Fibroblast of mammary gland (primary cell): ENCODE data around the gene GALNT18.

Experiments used
- DNase-seq: peaks from one replicate; pipeline ENCODE4 v3.0.0-alpha.2; 2010; ENCODE audit warnings: low read depth
- H3K4me3 ChIP-seq: 2 replicates; pipeline ENCODE4 v1.5.1; 2011; ENCODE audit warnings: low read depth, mild to moderate bottlenecking, low read length, moderate library complexity; ENCODE audit not compliant: control insufficient read depth
- TF ChIP-seq, protein P1 (sequence below): conservative IDR thresholded peaks from 2 replicates; pipeline ENCODE4 v1.5.1; 2011; ENCODE audit warnings: low read depth, low read length, inconsistent platforms; ENCODE audit not compliant: control insufficient read depth, insufficient read depth

The GALNT18 gene

DNA sequence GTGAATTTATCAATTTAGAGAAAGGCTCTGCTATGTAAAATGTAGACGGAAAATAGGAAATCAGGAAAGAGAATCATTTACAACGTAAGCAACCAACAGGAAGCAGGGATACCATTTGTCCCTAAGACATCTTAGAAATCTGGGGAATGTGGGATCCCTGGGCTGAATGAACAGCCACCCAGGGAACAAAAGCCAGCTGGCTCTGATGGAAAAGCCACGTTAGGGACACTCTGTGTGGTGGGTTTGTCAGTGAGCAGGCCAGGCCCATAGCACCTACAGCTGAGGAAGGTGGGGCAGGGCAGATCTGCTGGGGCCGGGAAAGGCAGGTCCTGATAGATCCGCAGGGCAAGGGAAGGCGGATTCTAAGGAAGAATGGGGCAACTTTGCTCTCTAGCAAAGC, 181.7 kb downstream of the GALNT18 start:
- H3K4me3 ChIP-seq = no peak overlapping the region
- DNase-seq = no peak
- TF ChIP-seq, protein P1, sequence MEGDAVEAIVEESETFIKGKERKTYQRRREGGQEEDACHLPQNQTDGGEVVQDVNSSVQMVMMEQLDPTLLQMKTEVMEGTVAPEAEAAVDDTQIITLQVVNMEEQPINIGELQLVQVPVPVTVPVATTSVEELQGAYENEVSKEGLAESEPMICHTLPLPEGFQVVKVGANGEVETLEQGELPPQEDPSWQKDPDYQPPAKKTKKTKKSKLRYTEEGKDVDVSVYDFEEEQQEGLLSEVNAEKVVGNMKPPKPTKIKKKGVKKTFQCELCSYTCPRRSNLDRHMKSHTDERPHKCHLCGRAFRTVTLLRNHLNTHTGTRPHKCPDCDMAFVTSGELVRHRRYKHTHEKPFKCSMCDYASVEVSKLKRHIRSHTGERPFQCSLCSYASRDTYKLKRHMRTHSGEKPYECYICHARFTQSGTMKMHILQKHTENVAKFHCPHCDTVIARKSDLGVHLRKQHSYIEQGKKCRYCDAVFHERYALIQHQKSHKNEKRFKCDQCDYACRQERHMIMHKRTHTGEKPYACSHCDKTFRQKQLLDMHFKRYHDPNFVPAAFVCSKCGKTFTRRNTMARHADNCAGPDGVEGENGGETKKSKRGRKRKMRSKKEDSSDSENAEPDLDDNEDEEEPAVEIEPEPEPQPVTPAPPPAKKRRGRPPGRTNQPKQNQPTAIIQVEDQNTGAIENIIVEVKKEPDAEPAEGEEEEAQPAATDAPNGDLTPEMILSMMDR = no peak

DNA sequence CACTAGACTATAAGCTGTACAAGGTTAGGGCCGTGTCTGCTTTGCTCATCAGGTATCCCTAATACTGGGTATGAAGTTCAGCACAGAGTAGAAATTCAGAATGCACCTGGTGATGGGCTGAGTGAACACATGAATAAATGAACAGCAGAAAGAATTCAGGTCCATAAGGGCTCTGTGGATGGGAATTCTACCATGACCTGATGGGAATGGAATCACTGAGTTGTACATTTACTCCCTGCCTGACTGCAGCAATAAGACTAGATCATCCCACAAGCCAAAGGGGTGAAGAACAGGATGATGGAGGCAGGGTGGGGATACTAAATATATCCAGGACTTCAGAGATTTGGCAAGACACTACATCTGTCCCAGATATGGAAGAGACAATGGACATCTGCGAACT, 182.2 kb downstream of the GALNT18 start:
- no peak overlapping the region for H3K4me3 ChIP-seq
- no peak for DNase-seq
- TF ChIP-seq, protein P1 = no peak

DNA sequence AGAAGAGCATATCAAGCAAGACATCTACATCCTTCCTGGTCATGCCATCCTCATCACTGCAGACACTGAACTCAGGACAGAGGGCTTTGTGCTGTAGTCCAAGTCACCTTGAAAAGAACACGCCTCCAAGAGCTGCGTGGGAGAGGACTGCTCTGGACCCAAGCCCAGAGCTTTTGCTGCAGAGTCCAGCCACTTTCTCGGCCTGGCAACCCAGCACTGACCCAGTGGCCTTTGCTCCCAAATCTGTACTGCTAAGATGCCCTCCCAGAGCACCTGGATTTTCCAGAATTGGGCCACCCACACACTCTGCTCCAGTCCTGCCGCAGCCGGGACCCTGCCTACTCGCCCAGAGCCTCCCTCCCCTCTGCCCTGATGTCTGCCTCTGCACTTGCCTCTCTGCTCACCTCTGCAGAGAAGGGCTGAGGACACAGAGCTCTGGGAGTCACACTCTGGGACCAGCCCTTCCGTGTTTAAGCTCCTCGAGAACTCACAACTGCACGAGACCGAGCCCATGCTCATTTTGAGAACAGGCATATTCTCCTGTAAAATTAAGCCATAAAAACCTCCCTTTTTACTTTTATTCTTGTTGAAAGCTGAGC, 185.0 kb downstream of the GALNT18 start:
- no peak for DNase-seq
- TF ChIP-seq, protein P1 = no peak
- no peak overlapping the region for H3K4me3 ChIP-seq

DNA sequence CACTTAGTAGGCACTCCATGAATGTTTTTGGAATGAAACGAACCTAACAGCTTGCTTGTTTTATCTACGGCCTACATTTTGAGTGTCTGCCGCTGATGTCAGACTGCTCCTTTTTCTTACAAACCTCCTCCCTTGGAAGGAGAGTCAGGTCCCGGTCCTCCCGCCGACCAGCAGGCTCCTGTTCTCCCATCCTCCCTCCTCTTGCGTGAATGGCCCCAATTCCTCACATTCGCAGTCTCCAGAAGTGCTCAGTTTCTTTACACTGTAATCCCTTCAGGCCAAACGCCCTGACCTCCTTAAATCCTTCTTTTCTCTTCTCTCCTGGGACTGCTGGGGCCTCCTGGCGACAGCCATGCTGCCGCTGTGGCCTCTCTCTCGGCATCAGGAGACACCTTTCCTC, 186.2 kb downstream of the GALNT18 start:
- TF ChIP-seq, protein P1 = no peak
- DNase-seq = no peak

DNA sequence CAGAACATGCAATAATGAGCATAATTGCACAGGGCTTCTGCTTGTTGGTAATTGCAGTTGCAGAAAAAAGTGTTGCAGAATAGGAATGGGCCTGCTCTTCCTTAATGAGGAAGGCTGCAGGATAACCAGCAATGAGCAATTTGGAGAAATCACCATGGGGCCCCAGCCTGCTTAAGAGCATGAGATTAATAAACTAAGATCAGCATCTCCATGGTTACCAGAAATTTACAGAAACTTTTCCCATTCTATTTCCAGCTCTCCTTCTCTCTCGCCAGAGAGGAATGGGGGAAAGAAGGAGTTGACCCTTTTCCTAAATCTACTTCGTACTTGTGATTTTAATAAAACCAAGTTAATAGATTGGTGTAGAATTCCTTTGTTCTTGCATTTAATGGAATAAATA, 187.8 kb downstream of the GALNT18 start:
- DNase-seq = no peak
- TF ChIP-seq, protein P1 = no peak
- no peak overlapping the region for H3K4me3 ChIP-seq

More for the DNA sequence above, 186.2 kb downstream of the GALNT18 start:
- no peak overlapping the region for H3K4me3 ChIP-seq

DNA sequence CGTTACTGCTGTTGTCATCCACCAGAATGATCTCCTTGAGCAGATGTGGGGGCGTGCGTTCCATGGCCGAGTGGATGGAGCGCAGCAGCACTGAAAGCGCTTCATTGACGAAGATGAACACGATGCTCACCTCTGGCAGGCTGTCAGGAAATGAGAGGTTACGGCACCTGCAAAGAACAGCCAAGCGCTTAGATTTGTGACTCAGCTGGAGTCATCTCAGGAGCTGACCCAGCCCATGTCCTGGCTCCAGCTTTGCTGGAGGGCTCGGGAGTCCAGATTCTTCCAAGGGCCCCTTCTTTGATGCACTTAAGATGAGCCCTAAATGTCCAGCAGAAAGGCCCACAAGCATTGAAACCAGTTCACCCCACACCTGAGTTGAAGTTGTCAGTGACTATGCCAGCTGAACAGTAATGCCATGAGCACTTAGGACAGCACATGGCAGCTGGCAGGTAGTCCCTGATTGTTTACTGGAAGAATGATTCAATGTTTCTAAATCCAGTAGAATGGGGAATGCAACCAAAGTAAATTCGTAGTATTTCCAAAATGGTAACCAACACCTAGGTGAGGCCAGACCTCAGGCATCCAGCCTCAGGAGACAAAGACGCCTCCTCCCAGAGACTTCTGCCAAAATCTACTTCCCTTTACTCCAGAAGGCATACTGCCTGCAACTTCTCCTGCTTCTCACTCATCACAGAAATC, 189.0 kb downstream of the GALNT18 start:
- DNase-seq = no peak
- H3K4me3 ChIP-seq = no peak overlapping the region
- TF ChIP-seq, protein P1 = no peak

DNA sequence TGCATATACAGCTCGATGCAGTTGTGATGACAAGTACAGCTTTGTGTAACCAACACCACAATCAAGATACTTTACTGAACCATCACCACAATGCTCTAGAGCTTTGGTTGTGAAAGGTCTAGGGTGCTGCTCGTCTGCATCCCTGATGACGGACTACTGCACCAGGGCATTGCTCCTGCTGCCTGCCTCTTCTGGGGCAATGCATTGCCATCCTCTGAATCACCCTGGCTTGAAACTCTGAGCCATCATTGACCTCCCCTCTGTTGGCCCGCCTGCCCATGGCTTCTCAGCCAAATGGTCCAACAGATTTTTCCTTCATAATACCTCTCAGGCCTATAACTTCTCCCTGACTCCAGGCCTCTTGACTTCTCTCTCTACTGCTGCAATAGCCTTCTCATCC, 191.4 kb downstream of the GALNT18 start:
- DNase-seq = no peak
- TF ChIP-seq, protein P1 = no peak
- no peak overlapping the region for H3K4me3 ChIP-seq
